GM13976 (cell line): ENCODE measurements around the gene PRIM1.

Source experiments
- DNase-seq: peaks from one replicate; pipeline ENCODE4 v3.0.0; 2012; ENCODE audit warnings: low spot score
- in situ Hi-C: fragments of 300-500 bp; cut with MboI; formaldehyde crosslinking; loops from one replicate; pipeline ENCODE4 v1.12.0; 2022; ENCODE audit warnings: low sequenced_read_pairs, mixed read lengths, inconsistent platforms; ENCODE audit not compliant: unreplicated experiment
- TF ChIP-seq, protein P1 (sequence below): IDR thresholded peaks from 2 replicates; pipeline ENCODE4 v1.5.1; 2012; ENCODE audit warnings: borderline replicate concordance, mild to moderate bottlenecking; ENCODE audit not compliant: insufficient read depth; ENCODE audit errors: extremely low read depth, missing control alignments, control extremely low read depth

The PRIM1 gene

DNA sequence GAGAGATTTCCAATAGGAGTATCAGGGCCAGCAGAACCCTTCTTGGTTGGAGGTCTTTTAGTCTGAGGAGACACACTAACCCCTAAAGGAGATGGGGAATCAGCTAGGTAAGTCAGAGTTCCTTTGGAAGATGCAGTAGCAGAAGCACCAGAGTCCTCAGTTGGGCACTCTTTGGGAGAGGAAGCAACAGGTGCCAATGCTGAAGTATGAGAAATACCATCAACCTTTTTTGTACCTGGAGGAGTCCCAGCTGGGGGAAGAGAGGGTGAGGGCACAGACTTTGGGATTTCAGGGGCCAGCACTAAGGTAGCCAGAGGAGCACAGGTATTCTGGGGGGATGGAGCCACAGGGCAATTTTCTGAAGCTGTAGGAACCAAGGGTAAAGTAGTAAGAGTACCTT is 33.1 kb downstream of the PRIM1 start:
- no peak for DNase-seq
- TF ChIP-seq, protein P1, sequence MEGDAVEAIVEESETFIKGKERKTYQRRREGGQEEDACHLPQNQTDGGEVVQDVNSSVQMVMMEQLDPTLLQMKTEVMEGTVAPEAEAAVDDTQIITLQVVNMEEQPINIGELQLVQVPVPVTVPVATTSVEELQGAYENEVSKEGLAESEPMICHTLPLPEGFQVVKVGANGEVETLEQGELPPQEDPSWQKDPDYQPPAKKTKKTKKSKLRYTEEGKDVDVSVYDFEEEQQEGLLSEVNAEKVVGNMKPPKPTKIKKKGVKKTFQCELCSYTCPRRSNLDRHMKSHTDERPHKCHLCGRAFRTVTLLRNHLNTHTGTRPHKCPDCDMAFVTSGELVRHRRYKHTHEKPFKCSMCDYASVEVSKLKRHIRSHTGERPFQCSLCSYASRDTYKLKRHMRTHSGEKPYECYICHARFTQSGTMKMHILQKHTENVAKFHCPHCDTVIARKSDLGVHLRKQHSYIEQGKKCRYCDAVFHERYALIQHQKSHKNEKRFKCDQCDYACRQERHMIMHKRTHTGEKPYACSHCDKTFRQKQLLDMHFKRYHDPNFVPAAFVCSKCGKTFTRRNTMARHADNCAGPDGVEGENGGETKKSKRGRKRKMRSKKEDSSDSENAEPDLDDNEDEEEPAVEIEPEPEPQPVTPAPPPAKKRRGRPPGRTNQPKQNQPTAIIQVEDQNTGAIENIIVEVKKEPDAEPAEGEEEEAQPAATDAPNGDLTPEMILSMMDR: no peak
- in situ Hi-C loops: no loop called here

DNA sequence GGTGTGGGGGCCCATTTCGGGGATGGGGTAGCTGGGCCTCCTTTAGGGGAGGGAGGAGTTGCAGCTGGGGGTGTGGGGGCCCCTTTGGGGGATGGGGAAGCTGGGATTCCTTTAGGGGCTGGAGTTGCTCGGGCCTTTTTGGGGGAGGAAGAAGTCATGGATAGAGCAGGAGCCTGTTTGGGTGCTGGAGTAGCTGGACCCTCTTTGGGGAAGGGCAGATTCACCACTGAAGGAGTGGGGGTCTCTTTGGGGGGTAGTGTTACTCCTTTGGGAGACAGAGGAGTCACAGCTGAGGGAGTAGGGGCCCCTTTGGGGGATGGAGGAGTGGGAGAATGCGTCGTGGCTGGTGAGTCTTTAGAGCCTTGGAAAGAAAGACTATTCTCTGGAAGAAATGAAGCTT is 33.5 kb downstream of the PRIM1 start:
- TF ChIP-seq, protein P1: no peak
- in situ Hi-C loops: no loop called here
- DNase-seq: no peak

DNA sequence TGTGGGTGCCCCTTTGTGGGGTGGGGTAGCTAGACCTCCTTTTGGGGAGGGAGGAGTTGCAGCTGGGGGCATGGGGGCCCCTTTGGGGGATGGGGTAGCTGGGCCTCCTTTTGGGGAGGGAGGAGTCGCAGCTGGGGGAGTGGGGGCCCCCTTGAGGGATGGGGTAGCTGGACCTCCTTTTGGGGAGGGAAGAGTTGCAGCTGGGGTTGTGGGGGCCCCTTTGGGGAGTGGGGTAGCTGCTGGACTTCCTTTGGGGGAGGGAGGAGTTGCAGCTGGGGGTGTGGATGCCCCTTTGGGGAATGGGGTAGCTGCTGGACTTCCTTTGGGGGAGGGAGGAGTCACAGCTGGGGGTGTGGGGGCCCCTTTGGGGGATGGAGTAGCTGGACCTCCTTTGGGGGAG is 34.0 kb downstream of the PRIM1 start:
- in situ Hi-C loops: no loop called here

DNA sequence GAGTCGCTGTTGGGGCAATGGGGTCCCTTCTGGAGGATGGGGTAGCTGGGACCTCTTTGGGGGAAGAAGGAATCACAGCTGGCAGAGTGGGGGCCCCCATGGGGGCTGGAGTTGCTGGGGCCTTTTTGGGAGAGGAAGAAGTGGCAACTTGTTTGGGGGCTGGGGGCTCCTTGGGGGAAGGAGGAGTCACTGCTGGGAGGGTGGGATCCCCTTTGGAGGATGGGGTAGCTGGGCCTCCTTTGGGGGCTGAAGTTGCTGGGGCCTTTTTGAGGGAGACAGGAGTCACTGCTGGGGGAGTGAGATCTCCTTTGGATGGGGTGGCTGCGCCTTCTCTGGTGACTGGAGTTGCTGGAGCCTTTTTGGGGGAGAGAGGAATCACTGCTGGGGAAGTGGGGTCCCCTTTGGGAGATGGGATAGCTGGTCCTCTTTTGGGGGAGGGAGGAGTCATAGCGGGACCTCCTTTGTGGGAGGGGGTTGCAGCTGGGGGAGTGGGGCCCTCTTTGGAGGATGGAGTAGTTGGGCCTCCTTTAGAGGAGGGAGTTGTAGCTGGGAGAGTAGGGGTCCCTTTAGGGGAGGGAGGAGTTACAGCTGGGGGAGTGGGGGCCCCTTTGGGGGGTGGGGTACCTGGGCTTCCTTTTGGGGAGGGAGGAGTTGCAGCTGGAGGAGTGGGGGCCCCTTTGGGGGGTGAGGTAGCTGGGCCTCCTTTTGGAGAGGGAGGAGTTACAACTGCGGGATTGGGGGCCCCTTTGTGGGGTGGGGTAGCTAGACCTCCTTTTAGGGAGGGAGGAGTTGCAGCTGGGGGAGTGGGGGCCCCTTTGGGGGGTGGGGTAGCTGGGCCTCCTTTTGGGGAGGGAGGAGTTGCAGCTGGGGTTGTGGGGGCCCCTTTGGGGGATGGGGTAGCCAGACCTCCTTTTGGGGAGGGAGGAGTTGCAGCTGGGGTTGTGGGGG is 34.9 kb downstream of the PRIM1 start:
- in situ Hi-C loops: no loop called here
- TF ChIP-seq, protein P1: no peak
- no peak for DNase-seq

More for the DNA sequence above, 34.0 kb downstream of the PRIM1 start:
- no peak for DNase-seq
- TF ChIP-seq, protein P1: no peak

DNA sequence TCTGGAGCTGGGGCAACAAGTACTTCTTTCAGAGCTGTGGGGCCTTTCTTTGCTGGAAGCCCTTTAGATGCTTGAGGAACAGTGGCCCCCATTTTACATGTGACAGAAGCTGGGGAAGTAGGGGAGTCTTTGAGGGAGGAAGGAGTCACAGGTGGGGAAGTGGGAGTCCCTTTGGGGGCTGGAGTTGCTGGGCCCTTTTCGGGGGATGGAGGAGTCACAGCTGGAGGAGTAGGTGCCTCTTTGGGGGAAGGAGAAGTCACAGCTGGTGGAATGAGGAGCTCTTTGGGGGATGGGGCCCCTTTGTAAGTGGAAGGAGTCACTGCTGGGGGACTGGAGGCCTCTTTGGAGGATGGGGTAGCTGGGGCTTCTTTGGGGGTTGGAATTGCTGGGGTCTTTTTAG is 35.7 kb downstream of the PRIM1 start:
- TF ChIP-seq, protein P1: no peak
- in situ Hi-C loops: no loop called here
- DNase-seq: no peak

DNA sequence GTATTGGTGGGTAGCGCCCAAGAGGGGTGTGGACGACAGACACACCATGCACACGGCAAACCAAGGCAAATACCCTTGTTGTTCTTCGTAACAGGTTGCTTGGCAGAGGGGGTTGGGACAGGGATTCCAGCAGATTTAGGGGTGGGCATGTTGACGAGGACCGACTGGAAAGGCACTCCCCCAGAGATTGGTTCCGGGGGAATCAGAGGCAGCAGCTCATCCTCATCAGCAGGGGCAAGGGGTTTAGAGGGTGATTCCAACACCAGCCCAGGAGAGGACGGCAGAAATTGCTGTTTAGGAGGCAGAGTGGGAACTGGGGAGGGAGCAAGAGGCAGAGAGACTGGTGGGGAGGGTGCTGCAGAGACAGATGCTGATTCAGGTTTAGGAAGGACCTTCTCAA is 36.3 kb downstream of the PRIM1 start:
- no peak for DNase-seq
- in situ Hi-C loops: no loop called here
- TF ChIP-seq, protein P1: no peak
